Measurements from ENCODE around the gene ADAP1.
"Not testable (repeated sequence)": the region's sequence is repeated elsewhere in the genome, so short reads cannot be mapped to it uniquely, and the experiment has no call there.

ADAP1 gene

GRCh38 chr7:974172-974571, 19.7 kb upstream of the ADAP1 start:
- no peak for DNase-seq

- no peak for DNase-seq
Observed at GRCh38 chr7:973312-973711, 18.8 kb upstream of the ADAP1 start.

- no peak for DNase-seq
Observed at GRCh38 chr7:972676-973309, 18.3 kb upstream of the ADAP1 start.

GRCh38 chr7:972110-972509, 17.6 kb upstream of the ADAP1 start:
- DNase-seq = no peak

GRCh38 chr7:970744-971143, 16.3 kb upstream of the ADAP1 start:
- DNase-seq = no peak

GRCh38 chr7:969403-969802, 14.9 kb upstream of the ADAP1 start:
- no peak for DNase-seq

GRCh38 chr7:968205-969105, 14.0 kb upstream of the ADAP1 start:
- no peak for DNase-seq

GRCh38 chr7:967361-968082, 13.0 kb upstream of the ADAP1 start:
- no peak for DNase-seq

- DNase-seq = no peak
Observed at GRCh38 chr7:966291-967069, 12.0 kb upstream of the ADAP1 start.

GRCh38 chr7:964401-965231, 10.1 kb upstream of the ADAP1 start:
- no peak for DNase-seq

- peak; percentile 15 for DNase-seq
Observed at GRCh38 chr7:963236-964078, 9.0 kb upstream of the ADAP1 start.

- no peak for DNase-seq
Observed at GRCh38 chr7:962401-963081, 8.1 kb upstream of the ADAP1 start.

- DNase-seq = no peak
Observed at GRCh38 chr7:961546-962400, 7.3 kb upstream of the ADAP1 start.

- DNase-seq = not testable (repeated sequence)
Observed at GRCh38 chr7:960972-961371, 6.5 kb upstream of the ADAP1 start.

GRCh38 chr7:960269-960871, 5.9 kb upstream of the ADAP1 start:
- no peak for DNase-seq

- not testable (repeated sequence) for DNase-seq
Observed at GRCh38 chr7:959740-960139, 5.3 kb upstream of the ADAP1 start.

GRCh38 chr7:959271-959670, 4.8 kb upstream of the ADAP1 start:
- no peak for DNase-seq

- DNase-seq = no peak
Observed at GRCh38 chr7:958221-959200, 4.0 kb upstream of the ADAP1 start.
